Activated T-helper 1 cell treated with anti-CD3 and anti-CD28 coated beads, Interleukin-2, amount 50 U/mL, for 16 hours (primary cell): ENCODE measurements around the gene KSR1.
"Not testable (repeated sequence)": the region's sequence is repeated elsewhere in the genome, so short reads cannot be mapped to it uniquely, and the experiment has no call there.

Experiments used
- DNase-seq, 2 donors: peaks; one replicate each; pipeline ENCODE4 v3.0.0-alpha.2; 2020; ENCODE audit warnings: low read depth in 1 of 2, low spot score in 1 of 2

KSR1 gene

DNA sequence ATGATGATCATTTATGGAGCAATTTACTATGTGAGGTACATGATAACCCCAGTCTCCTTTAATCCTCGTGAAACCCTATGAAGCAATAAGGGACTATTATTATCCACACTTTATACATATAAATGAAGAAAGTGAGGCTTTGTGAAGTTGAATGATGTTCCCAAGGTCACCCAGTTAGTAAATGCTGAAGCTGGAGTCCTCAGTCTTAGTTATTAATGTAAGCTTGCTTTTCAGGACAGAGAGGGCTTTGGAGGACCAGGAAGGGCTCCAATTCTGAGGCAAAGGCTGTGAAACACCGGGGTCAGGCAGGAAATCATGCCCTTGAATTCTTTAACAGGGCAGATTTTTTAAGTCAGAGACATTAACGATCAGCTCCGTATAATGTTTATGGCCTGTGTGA lies 36.8 kb downstream of the KSR1 start:
- no peak for DNase-seq

- DNase-seq, result no peak
These were observed 38.2 kb downstream of the KSR1 start for GRCh38 chr17:27494192-27495091.

- no peak for DNase-seq
These were observed 39.2 kb downstream of the KSR1 start for GRCh38 chr17:27495460-27495859.

- DNase-seq, result no peak
These were observed 39.8 kb downstream of the KSR1 start for GRCh38 chr17:27496005-27496404.

DNA sequence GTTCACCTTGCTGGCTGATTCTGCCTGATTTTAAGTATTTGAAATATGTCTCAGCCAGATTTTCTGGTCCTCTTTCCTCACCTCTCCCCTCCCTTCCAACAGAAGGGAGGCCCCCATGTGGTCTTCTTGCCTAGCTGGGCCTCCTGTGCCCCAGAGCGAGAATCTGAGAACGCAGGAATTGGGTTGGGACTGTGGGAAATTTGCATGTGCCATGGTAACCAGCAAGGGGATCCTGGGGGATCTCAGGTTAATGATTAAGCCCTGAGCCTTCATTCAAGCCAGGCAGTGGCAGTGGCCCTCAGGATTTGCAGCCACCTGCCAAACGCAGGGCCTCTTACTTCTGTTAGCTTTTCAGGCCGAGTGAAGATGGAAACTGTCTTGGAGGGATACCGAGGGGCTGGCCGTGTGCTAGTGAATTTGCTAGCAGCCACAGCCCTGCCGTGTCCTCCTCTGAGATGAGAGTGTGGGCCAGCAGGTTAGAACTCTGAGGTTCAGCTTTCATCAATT lies 40.2 kb downstream of the KSR1 start:
- no peak for DNase-seq

- no peak for DNase-seq
These were observed 40.7 kb downstream of the KSR1 start for GRCh38 chr17:27496971-27497370.

DNA sequence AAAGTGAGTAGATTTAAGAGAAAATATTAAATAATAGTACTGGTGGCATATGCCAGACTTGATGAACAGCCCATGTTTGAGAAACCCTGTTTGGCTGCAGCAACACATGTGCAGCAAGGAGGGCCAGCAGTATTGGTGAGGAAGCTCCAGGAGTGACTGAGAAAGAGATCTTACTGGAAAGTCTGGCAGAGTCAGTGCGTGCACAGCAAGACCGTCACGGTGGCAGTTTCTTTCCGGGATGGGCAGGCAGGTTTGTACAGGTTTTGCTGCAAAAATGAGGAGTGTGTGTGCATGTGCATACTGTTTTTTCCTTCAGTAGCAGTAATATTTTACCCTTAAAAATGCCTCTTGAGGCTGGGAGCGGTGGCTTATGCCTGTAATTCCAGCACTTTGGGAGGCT lies 41.4 kb downstream of the KSR1 start:
- DNase-seq, result no peak

GRCh38 chr17:27498615-27499309 lies 42.5 kb downstream of the KSR1 start:
- no peak for DNase-seq

GRCh38 chr17:27499451-27500265 lies 43.4 kb downstream of the KSR1 start:
- DNase-seq, result no peak

DNA sequence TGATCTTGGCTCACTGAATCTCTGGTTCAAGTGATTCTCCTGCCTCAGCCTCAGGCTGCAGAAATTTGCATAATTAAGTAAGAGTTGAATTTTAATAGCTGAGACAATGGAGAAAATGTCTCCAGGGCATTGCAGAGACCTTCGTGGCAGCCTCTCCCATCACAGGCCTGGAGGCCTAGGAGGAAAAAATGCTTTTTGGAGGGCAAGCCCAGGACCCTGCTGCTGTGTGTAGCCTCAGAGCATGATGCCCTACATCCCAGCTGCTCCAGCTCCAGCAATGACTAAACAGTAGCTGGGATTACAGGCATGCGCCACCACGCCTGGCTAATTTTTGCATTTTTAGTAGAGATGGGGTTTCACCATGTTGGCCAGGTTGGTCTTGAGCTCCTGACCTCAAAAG lies 45.1 kb downstream of the KSR1 start:
- DNase-seq, result not testable (repeated sequence)

DNA sequence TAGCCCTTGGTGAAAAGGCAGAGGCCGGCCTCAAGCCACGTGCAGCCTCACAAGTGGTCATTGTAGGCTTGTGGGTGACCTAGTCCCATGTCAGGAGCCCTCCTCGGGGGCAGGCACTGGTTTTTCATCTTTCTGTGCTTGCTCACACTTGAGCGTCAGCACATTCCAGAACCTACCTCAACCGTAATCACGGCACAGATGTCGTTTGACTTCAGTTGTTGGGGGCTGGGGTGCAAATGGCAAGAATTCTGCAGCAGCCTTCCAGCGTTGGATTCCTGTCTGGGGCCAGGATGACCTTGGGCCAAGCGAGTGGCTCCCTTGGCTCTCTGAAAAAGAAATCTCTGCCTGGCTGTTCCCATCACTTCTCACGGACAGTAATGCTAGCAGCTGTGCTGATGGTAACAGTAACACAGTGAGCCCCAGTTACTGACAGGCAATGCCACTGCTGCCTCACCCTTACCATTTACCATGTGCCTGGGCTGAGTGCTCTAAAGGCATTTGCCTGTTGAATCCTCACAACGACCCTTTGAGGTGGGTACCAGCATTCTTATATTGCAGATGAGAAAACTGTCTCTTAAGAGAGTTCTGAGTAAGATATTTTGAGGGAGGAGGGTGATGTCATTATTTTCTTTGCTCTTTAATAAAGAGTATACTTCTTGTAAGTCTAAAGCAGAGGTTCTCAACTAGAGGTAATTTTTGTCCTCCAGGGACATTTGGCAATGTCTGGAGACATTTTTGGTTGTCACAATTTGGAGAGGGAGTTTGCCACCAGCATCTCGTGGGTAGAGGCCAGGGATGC lies 46.5 kb downstream of the KSR1 start:
- no peak for DNase-seq

DNA sequence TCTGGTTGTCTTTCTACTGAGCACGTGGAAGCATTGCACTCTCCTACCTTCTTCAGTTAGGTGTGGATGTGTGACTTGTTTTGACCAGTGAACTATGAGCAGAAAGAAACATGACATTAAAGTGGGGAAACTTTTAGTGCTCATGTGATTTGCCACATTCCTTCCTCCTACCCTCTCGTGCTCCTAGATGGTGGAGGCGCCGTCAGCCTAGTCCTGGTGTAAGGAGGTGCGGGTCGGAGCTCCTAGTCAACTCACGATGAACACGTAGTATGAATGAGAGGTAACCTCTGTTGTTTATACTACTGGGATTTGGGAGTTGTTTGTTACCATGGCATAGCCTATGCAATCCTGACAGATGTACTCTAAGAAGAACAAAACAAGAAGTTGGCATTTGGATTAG lies 47.4 kb downstream of the KSR1 start:
- DNase-seq, result no peak

DNA sequence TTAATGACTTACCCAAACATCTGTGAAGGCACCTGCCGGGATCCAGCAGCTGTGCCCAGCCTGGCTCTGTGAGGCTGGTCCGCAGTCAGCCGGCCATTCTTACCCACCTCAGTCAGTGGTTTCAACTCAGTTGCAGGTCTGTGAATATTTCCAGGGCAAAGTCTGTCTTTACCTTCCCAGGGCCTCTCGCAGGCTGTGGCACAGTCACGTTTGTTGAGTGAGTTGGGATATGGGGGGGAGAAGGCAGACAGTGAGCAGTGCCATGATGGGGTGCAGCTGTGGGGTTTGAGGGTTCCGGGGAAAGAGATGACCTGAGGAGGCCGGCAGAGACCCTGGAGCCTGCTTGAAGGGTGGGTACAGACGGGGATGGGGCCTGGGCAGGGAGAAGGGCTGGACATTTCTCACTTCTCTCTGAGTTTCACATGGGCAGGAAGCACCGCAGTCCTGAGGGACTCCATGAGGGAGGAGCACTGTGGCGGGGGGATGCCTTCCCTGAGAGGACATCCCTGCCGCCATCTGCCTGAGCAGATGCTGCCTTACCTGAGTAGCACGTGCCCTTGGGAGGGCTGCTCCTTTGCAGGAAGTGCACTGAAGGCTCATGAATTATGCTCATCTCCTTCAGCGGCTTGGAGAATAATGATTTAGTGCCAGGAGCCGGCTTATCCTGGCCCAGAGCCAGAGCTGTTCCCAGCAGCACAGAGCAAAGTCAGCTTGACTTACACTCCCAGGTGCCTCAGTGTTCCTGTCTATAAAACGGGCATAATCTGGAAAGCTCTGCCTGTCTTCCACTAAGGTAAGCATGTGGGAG lies 48.1 kb downstream of the KSR1 start:
- no peak for DNase-seq

- no peak for DNase-seq
These were observed 50.3 kb downstream of the KSR1 start for GRCh38 chr17:27506348-27507218.

- DNase-seq, result no peak
These were observed 55.1 kb downstream of the KSR1 start for GRCh38 chr17:27511168-27511883.

DNA sequence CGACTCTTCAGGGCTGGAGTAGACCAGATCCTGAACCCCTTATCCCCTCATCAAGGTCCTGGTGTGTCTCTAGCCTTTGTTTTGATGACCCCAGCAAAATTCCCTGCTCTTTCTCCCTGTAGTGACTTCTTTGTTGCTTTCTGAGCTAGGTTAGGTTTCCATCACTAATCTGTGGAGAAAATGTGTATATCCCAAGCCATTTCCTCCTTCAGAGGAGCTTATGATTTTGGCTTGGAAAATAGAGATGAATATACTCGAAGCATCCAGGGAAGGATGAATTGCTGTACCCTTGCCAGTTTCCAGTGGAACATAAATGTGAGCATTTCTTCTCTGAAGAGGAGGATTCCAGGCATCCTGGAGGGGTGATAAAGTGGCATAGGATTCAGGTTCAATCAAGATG lies 55.8 kb downstream of the KSR1 start:
- DNase-seq, result no peak

DNA sequence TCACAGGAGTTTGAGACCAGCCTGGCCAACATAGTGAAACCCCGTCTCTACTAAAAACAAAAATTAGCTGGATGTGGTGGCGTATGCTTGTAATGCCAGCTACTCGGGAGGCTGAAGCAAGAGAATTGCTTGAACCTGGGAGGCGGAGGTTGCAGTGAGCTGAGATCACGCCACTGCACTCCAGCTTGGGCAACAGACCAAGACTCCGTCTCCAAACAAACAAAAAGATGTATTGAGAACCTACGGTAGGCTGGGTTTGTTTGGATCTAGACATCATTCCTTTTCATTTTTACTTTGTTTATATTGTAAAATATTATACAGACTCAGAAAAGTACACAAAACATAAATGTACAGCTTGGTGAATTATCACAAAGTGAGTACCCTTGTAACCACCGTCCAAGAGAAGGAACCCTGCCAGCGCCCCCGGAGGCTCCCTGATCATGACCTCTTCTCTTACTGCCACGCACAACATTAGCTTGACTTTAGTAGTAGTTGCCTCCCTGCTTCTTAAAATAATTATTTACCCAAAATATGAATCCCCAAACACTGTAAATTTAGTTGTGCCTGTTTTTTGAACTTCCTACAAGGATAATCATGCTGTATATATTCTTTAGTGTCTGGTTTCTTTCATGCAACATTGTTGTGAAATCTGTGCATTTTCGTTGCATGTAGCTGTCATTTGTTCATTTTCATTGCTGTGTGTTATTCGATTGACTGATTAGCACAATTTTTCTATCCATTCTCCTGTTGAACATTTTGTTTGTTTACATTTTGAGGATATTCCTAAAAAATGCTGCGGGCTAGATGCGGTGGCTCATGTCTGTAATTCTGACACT lies 56.5 kb downstream of the KSR1 start:
- DNase-seq, result no peak
